ENCODE results near the gene LACC1. TPM values are rescaled to one million over a fixed set of nuclear protein-coding genes. Genes with fewer than 3 reads are reported as not detected.

Gene LACC1
- polyA plus RNA-seq, 1 of the 3 experiments (the other 2 are of a cell fraction) = 4.2 TPM

DNA sequence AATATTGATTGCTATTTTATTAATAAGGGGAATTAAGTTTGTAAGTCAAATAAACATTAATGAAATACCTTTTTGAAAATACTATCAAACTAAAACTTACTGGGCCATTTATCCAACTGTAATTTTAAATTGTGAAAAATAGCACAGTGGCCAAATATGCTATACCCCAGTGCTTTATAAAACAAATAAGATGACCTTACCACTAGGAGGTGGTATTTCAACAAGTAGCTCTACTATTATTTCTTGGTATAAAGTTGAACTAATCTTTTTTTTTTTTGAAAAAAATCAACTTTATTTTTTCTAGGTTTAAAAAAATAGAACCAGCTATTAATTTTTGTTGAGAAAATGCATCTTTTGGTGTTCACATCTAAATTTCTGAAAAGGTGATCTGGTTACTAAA, 14.7 kb downstream of the LACC1 start:
- no peak for DNase-seq
- no peak overlapping the region for H3K4me2 ChIP-seq
- ChIA-PET POLR2A (no interaction called here), CTCF (interaction anchor here (0.6 to 3.8 kb wide), 5 partner anchors 8 to 438 kb away, joined by 3 to 19 read pairs (median 3); no protein-coding TSS in a partner anchor)
- no peak overlapping the region for H2AFZ ChIP-seq (ENCODE audit: low read depth)
- no peak overlapping the region for H3K27ac ChIP-seq (ENCODE audit: low read depth in 2 of 2, low read length in 1 of 2)
- H3K4me3 ChIP-seq (ENCODE audit: low read depth in 2 of 2, low read length in 1 of 2) = no peak overlapping the region
- H3K9me2 ChIP-seq = no peaks in the 10 kb centered on the region
- H3K4me1 ChIP-seq (ENCODE audit: control insufficient read depth in 1 of 2, insufficient read depth in 2 of 2, low read depth in 1 of 2, low read length in 1 of 2) = no peaks in the 10 kb centered on the region
- no peaks in the 10 kb centered on the region for H4K20me1 ChIP-seq (ENCODE audit: insufficient read depth)
- no peaks in the 10 kb centered on the region for H3K9me3 ChIP-seq
- H3K27me3 ChIP-seq (ENCODE audit: insufficient read depth) = no peaks in the 10 kb centered on the region
- TF ChIP-seq, protein P1, sequence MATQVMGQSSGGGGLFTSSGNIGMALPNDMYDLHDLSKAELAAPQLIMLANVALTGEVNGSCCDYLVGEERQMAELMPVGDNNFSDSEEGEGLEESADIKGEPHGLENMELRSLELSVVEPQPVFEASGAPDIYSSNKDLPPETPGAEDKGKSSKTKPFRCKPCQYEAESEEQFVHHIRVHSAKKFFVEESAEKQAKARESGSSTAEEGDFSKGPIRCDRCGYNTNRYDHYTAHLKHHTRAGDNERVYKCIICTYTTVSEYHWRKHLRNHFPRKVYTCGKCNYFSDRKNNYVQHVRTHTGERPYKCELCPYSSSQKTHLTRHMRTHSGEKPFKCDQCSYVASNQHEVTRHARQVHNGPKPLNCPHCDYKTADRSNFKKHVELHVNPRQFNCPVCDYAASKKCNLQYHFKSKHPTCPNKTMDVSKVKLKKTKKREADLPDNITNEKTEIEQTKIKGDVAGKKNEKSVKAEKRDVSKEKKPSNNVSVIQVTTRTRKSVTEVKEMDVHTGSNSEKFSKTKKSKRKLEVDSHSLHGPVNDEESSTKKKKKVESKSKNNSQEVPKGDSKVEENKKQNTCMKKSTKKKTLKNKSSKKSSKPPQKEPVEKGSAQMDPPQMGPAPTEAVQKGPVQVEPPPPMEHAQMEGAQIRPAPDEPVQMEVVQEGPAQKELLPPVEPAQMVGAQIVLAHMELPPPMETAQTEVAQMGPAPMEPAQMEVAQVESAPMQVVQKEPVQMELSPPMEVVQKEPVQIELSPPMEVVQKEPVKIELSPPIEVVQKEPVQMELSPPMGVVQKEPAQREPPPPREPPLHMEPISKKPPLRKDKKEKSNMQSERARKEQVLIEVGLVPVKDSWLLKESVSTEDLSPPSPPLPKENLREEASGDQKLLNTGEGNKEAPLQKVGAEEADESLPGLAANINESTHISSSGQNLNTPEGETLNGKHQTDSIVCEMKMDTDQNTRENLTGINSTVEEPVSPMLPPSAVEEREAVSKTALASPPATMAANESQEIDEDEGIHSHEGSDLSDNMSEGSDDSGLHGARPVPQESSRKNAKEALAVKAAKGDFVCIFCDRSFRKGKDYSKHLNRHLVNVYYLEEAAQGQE (IDR thresholded peaks at IDR 0.05; ENCODE audit: low read depth, low read length) = no peak
- TF ChIP-seq, protein P2, sequence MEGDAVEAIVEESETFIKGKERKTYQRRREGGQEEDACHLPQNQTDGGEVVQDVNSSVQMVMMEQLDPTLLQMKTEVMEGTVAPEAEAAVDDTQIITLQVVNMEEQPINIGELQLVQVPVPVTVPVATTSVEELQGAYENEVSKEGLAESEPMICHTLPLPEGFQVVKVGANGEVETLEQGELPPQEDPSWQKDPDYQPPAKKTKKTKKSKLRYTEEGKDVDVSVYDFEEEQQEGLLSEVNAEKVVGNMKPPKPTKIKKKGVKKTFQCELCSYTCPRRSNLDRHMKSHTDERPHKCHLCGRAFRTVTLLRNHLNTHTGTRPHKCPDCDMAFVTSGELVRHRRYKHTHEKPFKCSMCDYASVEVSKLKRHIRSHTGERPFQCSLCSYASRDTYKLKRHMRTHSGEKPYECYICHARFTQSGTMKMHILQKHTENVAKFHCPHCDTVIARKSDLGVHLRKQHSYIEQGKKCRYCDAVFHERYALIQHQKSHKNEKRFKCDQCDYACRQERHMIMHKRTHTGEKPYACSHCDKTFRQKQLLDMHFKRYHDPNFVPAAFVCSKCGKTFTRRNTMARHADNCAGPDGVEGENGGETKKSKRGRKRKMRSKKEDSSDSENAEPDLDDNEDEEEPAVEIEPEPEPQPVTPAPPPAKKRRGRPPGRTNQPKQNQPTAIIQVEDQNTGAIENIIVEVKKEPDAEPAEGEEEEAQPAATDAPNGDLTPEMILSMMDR (IDR thresholded peaks at IDR 0.05) = peak; percentile 54
- H3K79me2 ChIP-seq (ENCODE audit: insufficient read depth) = no peaks in the 10 kb centered on the region
- peaks cover 7 to 20% of the 10 kb centered on the region in 2 experiments for H3K36me3 ChIP-seq (replicated peaks in 1 of 2; ENCODE audit: control insufficient read depth in 1 of 2, insufficient read depth in 2 of 2, low read length in 1 of 2)
- H3K9ac ChIP-seq = no peak overlapping the region
- no peaks in the 10 kb centered on the region for H3F3A ChIP-seq (replicated peaks; ENCODE audit: insufficient read depth)

DNA sequence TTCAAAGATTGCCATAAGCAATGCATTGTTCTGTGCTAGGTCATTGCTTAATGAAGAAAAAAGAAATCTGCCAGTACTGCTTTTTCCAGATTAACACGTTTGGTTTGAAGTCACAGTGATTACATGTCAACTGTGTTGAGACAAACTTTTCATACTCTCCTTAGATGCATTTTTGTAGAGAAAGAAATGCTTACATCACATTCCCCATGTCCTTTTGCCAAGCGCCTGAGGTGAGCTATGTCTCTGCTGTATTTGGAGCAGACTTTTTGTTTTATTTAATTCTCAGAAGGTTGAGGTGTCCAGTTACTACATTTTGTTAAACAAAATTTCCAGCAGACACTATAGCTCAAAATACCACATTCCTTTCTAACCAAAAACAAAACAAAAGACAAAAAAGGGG, 16.2 kb downstream of the LACC1 start:
- H2AFZ ChIP-seq (ENCODE audit: low read depth) = no peak overlapping the region
- H3K9me3 ChIP-seq = no peaks in the 10 kb centered on the region
- CTCF ChIA-PET = interaction anchor here (1.3 to 3.8 kb wide), 3 partner anchors 9 to 12 kb away, joined by 4 to 19 read pairs (median 8); no protein-coding TSS in a partner anchor
- 87% methylated on average over 2 of the region's 2 CpGs for WGBS (ENCODE audit: low lambda C conversion rate)
- no peak for TF ChIP-seq TCF12 (IDR thresholded peaks at IDR 0.05)
- no peak for TF ChIP-seq JUND (IDR thresholded peaks at IDR 0.05)
- no peak for TF ChIP-seq MEF2A (IDR thresholded peaks at IDR 0.05; ENCODE audit: borderline replicate concordance, low read depth)
- no peak for TF ChIP-seq RFX5 (IDR thresholded peaks at IDR 0.05; ENCODE audit: low read length)
- no peak for TF ChIP-seq RCOR1 (IDR thresholded peaks at IDR 0.05; ENCODE audit: low read length)
- no peak for TF ChIP-seq ELF1 (IDR thresholded peaks at IDR 0.05)
- no peak for TF ChIP-seq SIN3A (IDR thresholded peaks at IDR 0.05; ENCODE audit: borderline replicate concordance, low read depth, low read length)
- no peak for TF ChIP-seq MXI1 (IDR thresholded peaks at IDR 0.05; ENCODE audit: low read depth, low read length)
- TF ChIP-seq, protein P1 (IDR thresholded peaks at IDR 0.05; ENCODE audit: low read depth, low read length) = no peak
- no peak for TF ChIP-seq RAD21 (IDR thresholded peaks at IDR 0.05; ENCODE audit: low read length)
- TF ChIP-seq RXRA (IDR thresholded peaks at IDR 0.05; ENCODE audit: borderline replicate concordance, low read depth) = no peak
- TF ChIP-seq NFIC (IDR thresholded peaks at IDR 0.05; ENCODE audit: borderline replicate concordance) = no peak
- TF ChIP-seq, protein P3, sequence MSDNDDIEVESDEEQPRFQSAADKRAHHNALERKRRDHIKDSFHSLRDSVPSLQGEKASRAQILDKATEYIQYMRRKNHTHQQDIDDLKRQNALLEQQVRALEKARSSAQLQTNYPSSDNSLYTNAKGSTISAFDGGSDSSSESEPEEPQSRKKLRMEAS (IDR thresholded peaks at IDR 0.05; ENCODE audit: low read depth) = no peak
- TF ChIP-seq NRF1 (IDR thresholded peaks at IDR 0.05; ENCODE audit: low read depth, low read length) = no peak
- TF ChIP-seq FOXM1 (IDR thresholded peaks at IDR 0.05; ENCODE audit: low read depth) = no peak
- no peak for TF ChIP-seq EP300 (IDR thresholded peaks at IDR 0.05; ENCODE audit: borderline replicate concordance in 1 of 2, low read depth in 1 of 2, low read length in 1 of 2)
- no peak for DNase-seq
- no peaks in the 10 kb centered on the region for H3K27me3 ChIP-seq (ENCODE audit: insufficient read depth)
- H3K4me1 ChIP-seq (ENCODE audit: control insufficient read depth in 1 of 2, insufficient read depth in 2 of 2, low read depth in 1 of 2, low read length in 1 of 2) = no peaks in the 10 kb centered on the region
- H3K4me2 ChIP-seq = no peak overlapping the region
- POLR2A ChIA-PET = no interaction called here
- peaks cover 0 to 11% of the 10 kb centered on the region in 2 experiments for H3K36me3 ChIP-seq (replicated peaks in 1 of 2; ENCODE audit: control insufficient read depth in 1 of 2, insufficient read depth in 2 of 2, low read length in 1 of 2)
- no peaks in the 10 kb centered on the region for H3K79me2 ChIP-seq (ENCODE audit: insufficient read depth)
- H3K27ac ChIP-seq (ENCODE audit: low read depth in 2 of 2, low read length in 1 of 2) = no peak overlapping the region
- no peak overlapping the region for H3K9ac ChIP-seq
- H3F3A ChIP-seq (replicated peaks; ENCODE audit: insufficient read depth) = no peaks in the 10 kb centered on the region
- H3K4me3 ChIP-seq (ENCODE audit: low read depth in 2 of 2, low read length in 1 of 2) = no peak overlapping the region
- no peaks in the 10 kb centered on the region for H3K9me2 ChIP-seq
- H4K20me1 ChIP-seq (ENCODE audit: insufficient read depth) = no peaks in the 10 kb centered on the region
